ENCODE results near the gene ARPC4. TPM values are rescaled to one million over a fixed set of nuclear protein-coding genes. Genes with fewer than 3 reads are reported as not detected.

The ARPC4 gene
- total RNA-seq, 2 donors from 2014 or later: 150 to 153 TPM

- Histone ChIP-seq H3K27me3 (ENCODE audit: control insufficient read depth, insufficient read depth, low read length, poor library complexity, severe bottlenecking) (no peaks in the 10 kb centered on the region), H3K27ac (ENCODE audit: low read depth, low read length) (no peak overlapping the region), H3K4me3 (ENCODE audit: low read length) (no peak overlapping the region), H3K36me3 (ENCODE audit: control insufficient read depth, insufficient read depth, low read length) (no peaks in the 10 kb centered on the region), H3K9ac (ENCODE audit: extremely low read depth, low read length, poor library complexity, severe bottlenecking) (no peak overlapping the region), H3K9me3 (ENCODE audit: control insufficient read depth, low read length) (no peaks in the 10 kb centered on the region), H3K4me1 (ENCODE audit: control insufficient read depth, insufficient read depth, low read length) (no peaks in the 10 kb centered on the region)
- no peaks in the 10 kb centered on the region for H3K4me1 Mint-ChIP-seq
- no peaks in the 10 kb centered on the region for H3K9me3 Mint-ChIP-seq
- WGBS, 2 experiments (ENCODE audit: insufficient coverage in 1 of 2, insufficient read length in 1 of 2): 83 to 88% methylated on average over 10 to 14 of the region's 14 CpGs
- H3K27me3 Mint-ChIP-seq (ENCODE audit: insufficient read depth): no peaks in the 10 kb centered on the region
- peaks cover 3% of the 10 kb centered on the region for H3K36me3 Mint-ChIP-seq (ENCODE audit: low read depth)
- H3K4me3 Mint-ChIP-seq: no peak overlapping the region
- no peak for DNase-seq
- TF ChIP-seq CTCF (conservative IDR thresholded peaks at IDR 0.05): no peak
- H3K27ac Mint-ChIP-seq: no peak overlapping the region
Observed at GRCh38 chr3:9825451-9826040, 32.7 kb downstream of the ARPC4 start.

GRCh38 chr3:9826815-9827573, 34.1 kb downstream of the ARPC4 start:
- no peaks in the 10 kb centered on the region for H3K27me3 ChIP-seq (ENCODE audit: control insufficient read depth, insufficient read depth, low read length, poor library complexity, severe bottlenecking)
- peak; percentile 73 for TF ChIP-seq CTCF (conservative IDR thresholded peaks at IDR 0.05)
- H3K4me3 Mint-ChIP-seq: no peak overlapping the region
- no peak overlapping the region for H3K4me3 ChIP-seq (ENCODE audit: low read length)
- H3K27ac Mint-ChIP-seq: no peak overlapping the region
- H3K27ac ChIP-seq (ENCODE audit: low read depth, low read length): no peak overlapping the region
- H3K9me3 ChIP-seq (ENCODE audit: control insufficient read depth, low read length): no peaks in the 10 kb centered on the region
- H3K9ac ChIP-seq (ENCODE audit: extremely low read depth, low read length, poor library complexity, severe bottlenecking): no peak overlapping the region
- no peaks in the 10 kb centered on the region for H3K4me1 Mint-ChIP-seq
- no peaks in the 10 kb centered on the region for H3K36me3 ChIP-seq (ENCODE audit: control insufficient read depth, insufficient read depth, low read length)
- WGBS, 2 experiments (ENCODE audit: insufficient coverage in 1 of 2, insufficient read length in 1 of 2): 85 to 86% methylated on average over 19 to 20 of the region's 20 CpGs
- no peaks in the 10 kb centered on the region for H3K9me3 Mint-ChIP-seq
- no peaks in the 10 kb centered on the region for H3K27me3 Mint-ChIP-seq (ENCODE audit: insufficient read depth)
- peak; percentile 84 for DNase-seq
- H3K4me1 ChIP-seq (ENCODE audit: control insufficient read depth, insufficient read depth, low read length): no peaks in the 10 kb centered on the region
- peaks cover 3% of the 10 kb centered on the region for H3K36me3 Mint-ChIP-seq (ENCODE audit: low read depth)

GRCh38 chr3:9828801-9829755, 36.2 kb downstream of the ARPC4 start:
- Mint-ChIP-seq H3K27me3 (ENCODE audit: insufficient read depth) (no peaks in the 10 kb centered on the region), H3K27ac (no peak overlapping the region), H3K4me1 (no peaks in the 10 kb centered on the region), H3K9me3 (no peaks in the 10 kb centered on the region), H3K36me3 (ENCODE audit: low read depth) (peaks cover 4% of the 10 kb centered on the region), H3K4me3 (no peak overlapping the region)
- no peak overlapping the region for H3K9ac ChIP-seq (ENCODE audit: extremely low read depth, low read length, poor library complexity, severe bottlenecking)
- no peak for DNase-seq
- no peaks in the 10 kb centered on the region for H3K4me1 ChIP-seq (ENCODE audit: control insufficient read depth, insufficient read depth, low read length)
- no peaks in the 10 kb centered on the region for H3K36me3 ChIP-seq (ENCODE audit: control insufficient read depth, insufficient read depth, low read length)
- no peaks in the 10 kb centered on the region for H3K27me3 ChIP-seq (ENCODE audit: control insufficient read depth, insufficient read depth, low read length, poor library complexity, severe bottlenecking)
- H3K27ac ChIP-seq (ENCODE audit: low read depth, low read length): no peak overlapping the region
- no peak overlapping the region for H3K4me3 ChIP-seq (ENCODE audit: low read length)
- 96% methylated on average over 9 to 17 of the region's 17 CpGs for WGBS, 2 experiments (ENCODE audit: insufficient coverage in 1 of 2, insufficient read length in 1 of 2)
- no peaks in the 10 kb centered on the region for H3K9me3 ChIP-seq (ENCODE audit: control insufficient read depth, low read length)
- TF ChIP-seq CTCF (conservative IDR thresholded peaks at IDR 0.05): no peak
